Measurements from ENCODE around the gene SLC9A9.
A peak's percentile ranks its signal among the peaks of the same experiment; 100 is the strongest.

Gene SLC9A9

GRCh38 chr3:143351354-143351753, 496.9 kb downstream of the SLC9A9 start:
- no peak for DNase-seq

GRCh38 chr3:143349455-143349854, 498.8 kb downstream of the SLC9A9 start:
- no peak for DNase-seq

GRCh38 chr3:143348486-143349327, 499.6 kb downstream of the SLC9A9 start:
- no peak for DNase-seq

- no peak for DNase-seq
Observed at GRCh38 chr3:143344516-143345165, 503.6 kb downstream of the SLC9A9 start.

GRCh38 chr3:143343944-143344343, 504.3 kb downstream of the SLC9A9 start:
- no peak for DNase-seq

GRCh38 chr3:143343031-143343430, 505.2 kb downstream of the SLC9A9 start:
- DNase-seq: no peak

- no peak for DNase-seq
Observed at GRCh38 chr3:143339451-143339850, 508.8 kb downstream of the SLC9A9 start.

GRCh38 chr3:143337387-143337786, 510.9 kb downstream of the SLC9A9 start:
- DNase-seq: no peak

GRCh38 chr3:143334231-143334630, 514.0 kb downstream of the SLC9A9 start:
- no peak for DNase-seq

- no peak for DNase-seq
Observed at GRCh38 chr3:143333367-143333766, 514.9 kb downstream of the SLC9A9 start.

GRCh38 chr3:143332026-143332425, 516.2 kb downstream of the SLC9A9 start:
- no peak for DNase-seq

- DNase-seq: no peak
Observed at GRCh38 chr3:143331350-143331749, 516.9 kb downstream of the SLC9A9 start.

GRCh38 chr3:143330296-143330868, 517.9 kb downstream of the SLC9A9 start:
- no peak for DNase-seq

- DNase-seq: peak; percentile 28 to 56 (median 48)
Observed at GRCh38 chr3:143329567-143330211, 518.6 kb downstream of the SLC9A9 start.

GRCh38 chr3:143328451-143328850, 519.8 kb downstream of the SLC9A9 start:
- DNase-seq: no peak

- DNase-seq: peak; percentile 11 to 67 (median 52)
Observed at GRCh38 chr3:143326983-143327778, 521.1 kb downstream of the SLC9A9 start.

GRCh38 chr3:143321058-143321769, 527.1 kb downstream of the SLC9A9 start:
- DNase-seq: no peak

GRCh38 chr3:143315766-143316165, 532.5 kb downstream of the SLC9A9 start:
- peak; percentile 18 to 57 (median 48) for DNase-seq

- no peak for DNase-seq
Observed at GRCh38 chr3:143314251-143315093, 533.8 kb downstream of the SLC9A9 start.

- no peak for DNase-seq
Observed at GRCh38 chr3:143313893-143314188, 534.4 kb downstream of the SLC9A9 start.

Measured in suppressor macrophage (primary cell).